Left renal cortex interstitium (tissue), 4 donors: ENCODE data around the gene SLC36A1. TPM values are rescaled to one million over a fixed set of nuclear protein-coding genes. Genes with fewer than 3 reads are reported as not detected.

Experiments used
- DNase-seq, 4 donors: peaks; one replicate each; pipeline ENCODE4 v3.0.0-alpha.2; 2013; ENCODE audit warnings: low read depth in 4 of 4, low spot score in 2 of 4, missing footprints in 1 of 4
- polyA plus RNA-seq, 4 donors: library from polyadenylated mRNA; unstranded; fragments of 120-200 nt; gene quantifications; one replicate each; pipeline ENCODE4 v1.2.1, GENCODE V29; 2013; ENCODE audit not compliant: insufficient read length in 4 of 4

SLC36A1 gene
- polyA plus RNA-seq, 4 donors, result 6.6 to 10.9 (median 8.0) TPM

DNA sequence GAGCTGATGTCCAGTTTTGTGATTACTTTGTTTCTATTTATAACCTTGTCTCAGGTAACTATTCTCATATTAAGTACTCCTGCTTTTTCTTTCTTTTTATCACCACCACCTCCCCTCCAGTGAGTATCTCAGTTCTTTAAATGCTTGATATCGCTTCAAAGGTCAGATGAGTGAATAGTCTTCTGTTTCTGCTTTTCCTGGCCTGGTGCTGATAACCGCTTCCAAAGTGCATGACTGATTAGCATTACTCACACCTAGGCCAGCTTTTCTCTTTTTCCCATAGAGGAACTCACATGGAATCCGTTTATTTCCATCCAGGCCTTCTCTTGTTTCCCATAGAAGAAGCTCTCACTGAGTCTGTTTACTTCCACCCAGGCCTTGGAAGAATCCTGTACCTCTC lies 3.2 kb downstream of the SLC36A1 start:
- DNase-seq, result no peak

DNA sequence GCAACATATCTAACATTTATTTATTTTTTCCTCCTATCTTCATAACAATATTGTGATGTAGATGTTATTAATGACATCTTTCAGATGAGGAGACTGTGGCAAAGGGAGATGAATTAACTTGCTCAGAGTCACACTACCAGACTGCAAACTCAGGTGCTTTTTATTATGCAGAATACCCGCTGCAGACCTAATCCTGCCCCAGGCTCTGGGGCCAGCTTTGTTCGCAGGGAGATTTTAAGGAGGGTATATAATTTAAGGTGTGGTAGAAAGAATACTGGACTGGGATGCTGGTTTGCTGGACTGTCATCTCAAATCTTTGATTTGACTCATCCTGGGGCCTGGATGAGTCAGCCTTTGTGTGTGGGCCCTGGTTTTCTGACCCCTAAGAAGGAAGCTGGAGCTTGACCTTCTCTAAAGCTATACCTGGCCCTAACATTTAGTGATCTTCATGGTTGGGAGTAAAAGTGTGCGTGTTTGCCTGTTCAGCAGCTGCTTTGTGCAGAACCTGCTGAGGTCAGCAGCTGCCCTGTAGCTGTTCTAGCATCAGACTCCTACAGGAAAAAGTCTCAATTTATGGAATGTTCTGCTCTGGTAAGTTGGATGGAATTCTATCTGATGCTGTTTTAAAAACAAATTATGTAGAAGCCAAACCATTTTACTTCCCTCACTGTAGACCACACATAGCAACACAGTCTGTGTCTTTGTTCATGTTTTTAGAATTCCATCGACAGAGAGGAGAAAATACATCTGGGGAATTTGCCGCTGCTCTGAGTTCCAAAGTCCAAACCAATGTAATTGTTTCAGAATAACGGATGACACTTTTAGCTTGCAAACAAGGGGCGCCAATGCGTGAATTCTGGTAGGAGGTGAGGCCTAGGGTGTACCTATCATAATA lies 4.5 kb downstream of the SLC36A1 start:
- DNase-seq, result no peak

DNA sequence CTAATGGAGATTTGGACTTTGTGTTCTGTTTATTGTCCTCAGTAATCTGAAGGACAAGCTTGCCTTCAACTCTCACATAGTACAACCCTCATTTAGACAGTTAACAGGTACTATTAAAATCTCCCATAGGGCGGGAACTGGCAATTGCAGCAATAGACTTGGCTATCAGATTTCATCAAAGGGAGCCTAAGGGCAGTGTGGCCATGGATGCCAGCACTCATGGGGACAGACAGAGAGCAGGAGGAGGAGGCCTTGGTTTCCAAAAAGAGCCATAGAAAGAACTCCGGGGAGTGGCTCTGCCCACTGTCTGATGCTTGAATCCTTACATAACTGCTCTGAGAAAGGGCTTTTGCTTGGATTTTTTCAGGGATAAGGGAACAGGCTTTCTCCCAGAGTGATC lies 6.8 kb downstream of the SLC36A1 start:
- no peak for DNase-seq

DNA sequence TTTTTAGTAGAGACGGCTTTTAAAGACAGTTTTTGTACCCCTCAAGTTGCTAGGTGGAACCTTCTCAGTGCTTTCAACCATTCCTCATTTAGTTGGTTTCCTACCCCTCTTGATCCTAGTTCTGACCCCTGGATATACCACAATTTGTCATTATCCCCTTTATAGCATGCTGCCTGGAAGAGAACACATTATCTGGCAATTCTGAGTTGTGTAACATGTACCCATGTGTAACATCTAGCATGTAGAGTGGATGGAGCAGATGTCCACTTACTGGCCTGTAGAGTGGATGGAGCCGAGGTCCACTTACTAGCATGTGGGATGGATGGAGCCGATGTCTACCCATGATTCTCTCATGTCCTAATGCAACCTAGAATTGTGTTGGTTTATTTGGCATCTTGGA lies 7.5 kb downstream of the SLC36A1 start:
- DNase-seq, result no peak

DNA sequence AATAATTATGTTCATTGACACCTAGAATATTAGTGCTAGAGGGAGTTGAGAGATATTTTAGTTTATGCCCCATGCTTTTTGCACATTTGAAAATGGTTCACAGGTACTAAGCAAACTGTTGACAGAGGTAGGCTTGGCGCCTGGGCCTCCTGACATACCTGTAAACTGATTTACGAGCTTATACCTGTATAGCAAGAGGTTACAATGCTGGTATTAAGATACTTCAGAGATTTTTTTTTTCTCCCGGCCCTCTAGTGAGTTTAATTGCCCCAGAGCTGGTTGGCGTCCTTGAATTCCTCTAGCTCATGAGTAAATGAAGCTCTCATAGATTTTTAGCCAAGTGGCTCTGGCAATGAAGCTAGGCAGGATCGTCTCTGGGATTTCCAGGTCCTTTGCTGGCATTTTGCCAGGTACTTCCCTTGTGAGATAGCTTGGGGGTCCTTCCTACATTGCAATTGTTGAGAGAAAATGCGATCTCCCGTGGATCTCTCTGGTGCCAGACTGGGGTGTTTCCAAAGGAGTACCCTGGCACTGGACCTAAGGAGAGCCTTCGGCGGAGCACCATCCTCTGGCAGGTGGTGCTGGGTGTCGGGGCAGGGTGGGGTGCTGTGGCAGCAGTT lies 9.0 kb downstream of the SLC36A1 start:
- DNase-seq, result no peak

DNA sequence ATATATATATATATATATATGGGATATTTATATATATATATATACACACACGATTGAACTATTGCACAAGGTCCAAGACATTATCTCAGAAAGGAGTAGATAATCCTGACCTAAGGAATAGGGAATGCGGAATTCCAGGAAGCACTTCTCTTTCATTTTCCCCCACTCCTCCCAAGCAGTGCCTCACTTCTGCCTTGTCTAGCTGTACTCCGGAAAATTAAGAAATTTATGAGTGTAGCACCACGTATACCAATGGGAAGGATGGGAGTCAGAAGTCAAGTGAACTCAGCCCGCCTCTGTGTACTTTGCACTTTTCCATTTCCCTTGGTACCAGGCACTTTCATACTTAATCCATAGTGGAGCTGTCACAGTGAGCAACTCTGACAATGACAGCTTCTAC lies 10.9 kb downstream of the SLC36A1 start:
- DNase-seq, result no peak

DNA sequence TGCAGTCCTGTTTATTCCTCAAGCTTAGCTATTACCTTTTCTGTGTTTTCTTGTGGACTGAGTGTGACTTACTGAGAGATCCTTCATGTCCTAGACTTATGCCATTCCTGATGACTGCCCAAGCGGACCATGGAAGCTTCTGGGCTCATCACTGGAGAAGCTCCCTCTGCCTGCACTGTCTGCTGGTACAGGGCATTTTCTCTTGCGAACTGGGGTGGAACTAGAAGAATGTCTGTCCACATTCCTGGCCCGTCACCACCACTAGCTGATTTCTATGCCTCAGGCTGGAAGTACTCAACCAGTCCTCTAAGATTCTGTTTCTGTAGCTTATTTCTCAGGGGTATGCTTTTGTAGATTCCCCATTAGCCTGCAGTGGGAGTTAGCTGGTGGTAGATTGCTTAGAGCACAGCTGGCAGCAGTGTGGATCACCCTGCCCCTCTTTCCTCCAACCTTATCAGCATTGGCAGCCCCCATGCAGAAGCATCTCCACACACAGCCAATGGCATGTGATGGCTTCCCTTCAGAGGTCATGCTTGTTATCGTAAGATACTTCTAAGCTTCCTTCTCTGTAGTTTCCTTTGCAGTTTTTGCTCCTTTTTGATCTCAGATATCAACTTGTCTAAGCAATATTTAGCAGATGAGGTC lies 12.4 kb downstream of the SLC36A1 start:
- no peak for DNase-seq

DNA sequence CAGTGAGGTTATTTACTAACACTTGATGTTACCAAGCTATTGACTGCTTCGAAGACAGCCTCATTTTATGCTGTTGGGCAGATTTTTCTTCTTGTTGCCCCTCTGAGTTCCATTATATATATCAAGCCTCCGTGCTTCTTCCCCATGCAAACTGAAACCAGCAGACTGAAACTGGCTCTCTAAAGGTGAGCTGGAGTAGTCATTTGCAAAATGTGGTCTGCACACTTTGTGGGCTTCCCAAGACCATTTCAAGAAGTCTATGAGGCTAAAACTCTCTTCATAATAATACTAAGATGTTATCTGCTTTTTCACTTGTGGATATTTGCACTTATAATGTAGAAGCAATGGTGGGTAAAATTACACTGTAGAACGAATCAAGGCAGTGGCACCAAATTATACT lies 13.9 kb downstream of the SLC36A1 start:
- no peak for DNase-seq

- DNase-seq, result no peak
Observed at GRCh38 chr5:151463137-151464029, 16.0 kb downstream of the SLC36A1 start.

DNA sequence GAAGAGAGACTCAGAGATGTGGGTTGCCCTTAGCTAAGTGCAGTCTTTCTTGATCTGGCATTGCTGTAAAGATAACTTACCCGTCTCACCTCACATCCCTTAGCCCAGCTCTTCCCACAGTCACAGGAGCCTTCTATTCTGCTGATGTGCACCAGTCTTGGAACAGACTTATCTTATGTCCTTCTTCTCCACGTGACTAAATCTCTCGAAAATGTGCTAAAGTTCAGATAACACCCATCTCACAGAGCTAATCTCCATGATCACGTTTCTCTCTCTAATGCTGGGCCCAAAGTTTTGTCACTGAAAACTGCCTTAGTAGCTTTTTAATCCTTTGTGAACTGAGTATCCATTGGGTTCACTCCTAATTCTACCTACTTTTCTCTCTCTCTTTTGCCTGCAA lies 16.7 kb downstream of the SLC36A1 start:
- DNase-seq, result no peak

- no peak for DNase-seq
Observed at GRCh38 chr5:151465476-151465875, 18.1 kb downstream of the SLC36A1 start.

DNA sequence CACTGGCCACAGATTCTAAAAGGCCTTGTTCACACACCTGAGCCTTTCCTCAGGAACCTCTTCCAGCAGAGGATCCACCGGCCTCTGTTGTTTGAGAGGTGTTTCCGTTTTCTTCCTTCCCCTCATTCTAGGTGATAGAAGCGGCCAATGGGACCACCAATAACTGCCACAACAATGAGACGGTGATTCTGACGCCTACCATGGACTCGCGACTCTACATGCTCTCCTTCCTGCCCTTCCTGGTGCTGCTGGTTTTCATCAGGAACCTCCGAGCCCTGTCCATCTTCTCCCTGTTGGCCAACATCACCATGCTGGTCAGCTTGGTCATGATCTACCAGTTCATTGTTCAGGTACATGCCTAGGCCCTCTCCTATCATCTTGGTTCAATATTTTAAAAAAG lies 20.2 kb downstream of the SLC36A1 start:
- no peak for DNase-seq

DNA sequence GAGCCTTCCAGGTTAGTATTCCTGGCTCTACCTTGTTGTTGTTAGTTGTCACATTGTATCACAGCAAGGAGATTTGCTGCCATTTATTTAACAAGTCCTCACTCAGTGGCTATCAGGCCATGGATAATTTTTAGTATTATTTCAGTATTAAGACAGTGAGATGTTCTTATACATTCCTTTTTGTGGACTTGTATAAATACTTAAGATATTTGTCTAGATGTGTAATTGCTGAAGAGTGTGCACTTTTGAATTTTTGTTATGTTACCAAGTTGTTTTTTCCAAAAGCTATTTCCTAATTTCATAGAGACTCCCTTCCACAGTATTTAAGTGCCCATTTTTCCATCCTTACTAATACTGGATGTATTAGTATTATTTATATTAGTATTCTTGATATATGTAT lies 22.0 kb downstream of the SLC36A1 start:
- no peak for DNase-seq

DNA sequence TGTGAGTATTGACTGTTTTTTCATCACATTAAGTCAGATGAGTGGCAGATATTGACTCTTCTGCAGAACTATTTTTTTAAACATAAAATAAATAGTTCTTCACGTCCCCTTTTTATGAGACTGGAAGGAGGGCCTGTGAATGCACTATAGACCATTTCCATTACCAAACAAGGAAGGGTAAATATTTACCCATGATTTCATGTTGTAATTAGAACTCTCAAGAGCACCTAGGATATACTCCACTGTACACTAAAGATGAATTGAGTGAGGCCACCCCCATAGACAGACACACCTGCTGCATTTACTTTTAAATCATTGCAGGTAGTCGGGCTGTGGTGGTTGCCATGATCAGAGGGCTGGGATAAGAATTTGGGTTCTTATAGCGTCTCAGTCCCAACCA lies 22.6 kb downstream of the SLC36A1 start:
- no peak for DNase-seq

DNA sequence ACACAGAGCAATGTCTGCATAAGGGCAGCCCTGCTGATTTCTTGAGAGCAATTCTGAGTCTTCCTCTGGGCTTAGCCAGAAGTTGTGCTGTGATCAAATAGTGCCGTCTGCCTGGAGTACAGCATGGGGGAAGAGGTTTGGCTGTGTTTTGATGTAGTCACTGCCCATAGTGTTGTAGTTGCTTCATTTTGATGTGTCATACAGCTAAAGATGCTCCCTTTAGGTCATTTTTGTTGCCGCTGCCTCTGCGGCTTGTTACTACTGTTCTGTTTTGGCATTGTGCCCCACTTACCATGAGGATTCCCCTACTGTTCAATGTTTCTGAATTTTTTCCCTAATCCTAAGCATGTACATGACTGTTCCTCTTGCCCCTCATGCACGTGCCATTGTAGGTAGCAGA lies 23.0 kb downstream of the SLC36A1 start:
- no peak for DNase-seq

DNA sequence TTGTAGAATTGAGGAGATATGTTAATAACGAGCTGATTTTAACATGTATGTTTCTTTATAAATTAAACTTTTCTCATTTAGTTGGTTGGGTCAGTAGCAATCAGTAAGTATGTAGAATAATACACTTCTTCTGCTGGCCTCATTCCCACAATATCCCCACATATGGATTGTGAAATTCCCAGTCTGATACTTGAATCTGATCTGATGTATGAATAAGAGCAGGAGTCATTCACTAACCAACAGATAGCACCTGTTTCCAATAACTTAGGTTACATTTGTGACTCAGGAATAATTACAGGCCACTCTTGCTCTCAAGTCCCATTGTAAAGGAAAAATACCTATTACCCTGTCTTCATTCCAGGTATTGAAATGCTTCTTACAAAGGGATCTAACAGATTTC lies 23.9 kb downstream of the SLC36A1 start:
- no peak for DNase-seq

DNA sequence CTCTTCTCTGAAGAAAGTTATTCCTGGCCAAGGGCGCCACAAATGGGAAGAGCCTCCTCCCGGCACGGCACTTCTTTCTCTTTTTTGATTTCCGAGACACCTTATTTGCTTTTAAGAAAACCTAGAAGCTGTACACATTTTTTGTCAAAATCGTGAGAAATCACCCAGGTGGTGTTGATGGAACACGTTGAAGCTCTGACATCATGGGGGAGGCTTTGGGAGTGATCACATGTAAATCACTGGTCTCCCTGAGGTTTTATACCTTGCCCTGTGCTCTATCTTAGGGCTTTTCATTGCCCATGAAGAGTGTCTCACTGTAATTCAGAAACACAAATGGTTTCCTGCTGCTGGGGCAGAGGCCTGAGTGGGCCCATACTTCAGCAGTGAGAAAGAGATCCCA lies 27.4 kb downstream of the SLC36A1 start:
- DNase-seq, result no peak

DNA sequence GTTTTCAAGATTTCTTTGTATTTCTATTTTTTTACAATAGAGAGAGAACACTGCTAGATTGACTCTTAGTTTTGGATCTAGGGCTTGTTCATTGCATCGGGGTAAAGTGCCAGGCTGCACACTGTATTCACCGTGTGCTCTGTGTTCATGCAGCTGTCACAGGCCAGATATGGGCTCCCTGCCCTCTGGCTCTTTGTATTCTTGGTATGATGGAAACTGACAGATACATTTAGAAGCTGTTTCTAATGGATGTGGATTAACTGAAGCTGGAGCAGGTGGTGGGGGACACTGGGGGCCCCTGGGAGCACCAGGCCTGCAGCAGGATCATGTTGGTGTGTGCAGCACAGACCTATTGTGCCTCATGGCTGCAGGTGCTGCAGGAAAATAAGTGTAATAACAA lies 28.0 kb downstream of the SLC36A1 start:
- DNase-seq, result no peak

- no peak for DNase-seq
Observed at GRCh38 chr5:151476016-151476415, 28.6 kb downstream of the SLC36A1 start.

DNA sequence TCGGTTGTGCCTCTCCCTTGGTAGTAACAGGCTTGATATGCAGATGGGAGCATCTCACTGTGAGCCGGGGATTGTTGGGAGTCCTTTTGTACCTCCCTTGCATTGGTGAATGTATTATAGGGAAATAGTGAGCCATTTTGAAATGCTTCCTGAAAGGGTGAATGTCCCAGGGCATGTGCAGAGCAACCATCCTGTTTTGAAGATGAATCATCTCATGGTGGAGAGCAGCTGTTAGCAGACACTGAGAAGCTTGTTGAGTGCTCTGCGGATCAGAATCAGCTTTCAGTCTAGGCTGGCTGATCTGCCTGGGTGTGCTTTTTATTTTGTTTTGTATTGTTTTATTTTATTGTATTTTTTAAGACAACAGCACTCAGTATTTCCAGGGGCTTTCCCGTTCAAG lies 29.7 kb downstream of the SLC36A1 start:
- DNase-seq, result no peak
